ENCODE data around the gene ATG7. TPM values are rescaled to one million over a fixed set of nuclear protein-coding genes. Genes with fewer than 3 reads are reported as not detected.
"Not testable (repeated sequence)": the region's sequence is repeated elsewhere in the genome, so short reads cannot be mapped to it uniquely, and the experiment has no call there.

ATG7 gene
- total RNA-seq, 1 donor from 2014 or later, result 48.5 TPM

DNA sequence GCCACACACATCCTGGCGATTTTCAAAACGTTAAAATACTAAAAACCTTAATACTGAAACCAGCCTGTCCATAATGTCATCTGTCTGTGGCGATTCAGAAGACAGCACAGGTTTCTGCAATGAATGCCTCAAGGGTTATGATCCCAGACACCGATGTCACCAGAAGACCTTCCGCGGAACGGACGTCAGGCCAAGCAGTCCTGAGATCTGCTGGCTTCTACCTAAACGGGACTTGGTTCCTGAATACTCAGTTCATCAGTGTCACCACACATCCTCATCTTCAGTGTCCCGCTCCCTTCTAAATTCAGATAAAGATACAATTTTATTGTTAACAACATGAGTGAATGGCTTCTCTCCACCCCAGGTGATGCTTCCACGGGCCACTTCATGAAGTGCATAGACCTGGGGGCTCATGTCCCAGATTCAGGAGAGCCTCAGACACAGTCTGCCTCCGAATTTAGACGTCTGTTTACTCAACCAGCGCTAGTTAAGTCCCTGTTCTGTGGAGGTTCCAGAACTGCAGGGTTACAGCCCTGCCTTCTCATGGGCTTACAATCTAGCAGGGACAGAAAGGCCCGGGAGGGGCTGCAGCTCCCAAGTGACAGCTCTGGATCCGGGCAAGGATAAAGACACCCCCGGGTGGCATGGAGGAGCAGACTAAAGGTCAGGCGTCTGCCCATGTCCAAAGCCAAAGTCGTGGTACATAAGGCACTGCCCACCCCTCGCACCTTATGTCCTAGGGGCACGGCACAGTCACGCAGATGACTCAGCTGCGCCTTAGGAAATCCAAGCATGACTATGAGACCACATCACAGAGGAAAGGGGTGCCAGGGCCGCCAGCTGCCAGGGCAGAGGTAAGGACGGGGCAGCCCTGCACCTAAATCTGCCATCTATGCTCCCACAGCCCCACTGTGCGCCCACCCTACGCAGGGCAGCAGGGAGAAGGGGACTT is 295.6 kb downstream of the ATG7 start:
- intact Hi-C loops (cut with DNase I), result loop anchor here (1.0 to 5.0 kb wide), 3 partner anchors 35 to 75 kb away; partner anchors contain the start of gene VGLL4
- H3K36me3 ChIP-seq, result peaks cover 18 to 21% of the 10 kb centered on the region in 2 donors
- H3K27ac ChIP-seq, result peak overlapping the region; percentile 97 to 99
- no peaks in the 10 kb centered on the region for H3K27me3 ChIP-seq
- H3K4me1 ChIP-seq, result peaks cover 16 to 55% of the 10 kb centered on the region in 2 donors
- no peaks in the 10 kb centered on the region for H3K9me3 ChIP-seq
- peak overlapping the region; percentile 29 to 54 for H3K4me3 ChIP-seq
- peak; percentile 70 to 96 for DNase-seq (ENCODE audit: low spot score in 2 of 2)
- TF ChIP-seq, protein P1, sequence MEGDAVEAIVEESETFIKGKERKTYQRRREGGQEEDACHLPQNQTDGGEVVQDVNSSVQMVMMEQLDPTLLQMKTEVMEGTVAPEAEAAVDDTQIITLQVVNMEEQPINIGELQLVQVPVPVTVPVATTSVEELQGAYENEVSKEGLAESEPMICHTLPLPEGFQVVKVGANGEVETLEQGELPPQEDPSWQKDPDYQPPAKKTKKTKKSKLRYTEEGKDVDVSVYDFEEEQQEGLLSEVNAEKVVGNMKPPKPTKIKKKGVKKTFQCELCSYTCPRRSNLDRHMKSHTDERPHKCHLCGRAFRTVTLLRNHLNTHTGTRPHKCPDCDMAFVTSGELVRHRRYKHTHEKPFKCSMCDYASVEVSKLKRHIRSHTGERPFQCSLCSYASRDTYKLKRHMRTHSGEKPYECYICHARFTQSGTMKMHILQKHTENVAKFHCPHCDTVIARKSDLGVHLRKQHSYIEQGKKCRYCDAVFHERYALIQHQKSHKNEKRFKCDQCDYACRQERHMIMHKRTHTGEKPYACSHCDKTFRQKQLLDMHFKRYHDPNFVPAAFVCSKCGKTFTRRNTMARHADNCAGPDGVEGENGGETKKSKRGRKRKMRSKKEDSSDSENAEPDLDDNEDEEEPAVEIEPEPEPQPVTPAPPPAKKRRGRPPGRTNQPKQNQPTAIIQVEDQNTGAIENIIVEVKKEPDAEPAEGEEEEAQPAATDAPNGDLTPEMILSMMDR (IDR thresholded peaks at IDR 0.05), result no peak

DNA sequence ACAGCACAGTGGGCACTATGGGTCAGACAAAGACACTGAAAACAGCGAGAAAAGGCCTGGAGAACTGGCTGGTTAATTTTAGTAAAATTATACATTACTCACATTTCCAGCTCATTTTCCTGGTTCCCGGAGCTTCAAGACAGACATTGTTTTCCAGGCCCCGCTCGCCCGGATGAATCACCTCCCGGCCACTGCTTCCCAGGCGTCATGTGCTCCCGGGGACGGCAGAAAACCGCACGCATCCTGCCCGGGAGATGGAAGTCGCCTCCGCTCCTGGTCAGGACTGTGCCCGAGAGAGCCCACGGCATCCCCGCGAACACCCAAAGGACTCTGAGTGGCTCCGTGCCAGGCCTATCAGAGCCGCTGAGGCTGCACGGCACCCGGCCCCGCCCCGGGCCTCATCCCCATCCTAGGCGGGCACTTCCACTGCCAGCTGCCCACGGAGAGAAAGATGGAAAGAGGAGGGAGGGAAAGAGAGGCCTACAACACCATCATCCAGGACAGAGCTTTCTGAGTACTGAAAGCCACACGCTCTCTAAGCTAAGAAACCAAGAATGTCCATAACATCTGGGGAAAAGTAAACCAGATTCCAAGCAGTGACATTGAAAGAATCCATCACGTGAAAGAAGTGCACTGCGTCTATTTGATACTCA is 296.4 kb downstream of the ATG7 start:
- TF ChIP-seq, protein P1 (IDR thresholded peaks at IDR 0.05), result no peak
- Histone ChIP-seq H3K27ac (peak overlapping the region; percentile 97 to 99), H3K36me3 (peaks cover 11 to 14% of the 10 kb centered on the region in 2 donors), H3K4me1 (peaks cover 16 to 55% of the 10 kb centered on the region in 2 donors), H3K4me3 (peak overlapping the region; percentile 29 to 54), H3K27me3 (no peaks in the 10 kb centered on the region), H3K9me3 (no peaks in the 10 kb centered on the region)
- DNase-seq (ENCODE audit: low spot score in 2 of 2), result peak; percentile 70 to 97
- intact Hi-C loops (cut with DNase I), result loop anchor here (1.0 to 5.0 kb wide), 3 partner anchors 34 to 74 kb away; partner anchors contain the start of gene VGLL4

DNA sequence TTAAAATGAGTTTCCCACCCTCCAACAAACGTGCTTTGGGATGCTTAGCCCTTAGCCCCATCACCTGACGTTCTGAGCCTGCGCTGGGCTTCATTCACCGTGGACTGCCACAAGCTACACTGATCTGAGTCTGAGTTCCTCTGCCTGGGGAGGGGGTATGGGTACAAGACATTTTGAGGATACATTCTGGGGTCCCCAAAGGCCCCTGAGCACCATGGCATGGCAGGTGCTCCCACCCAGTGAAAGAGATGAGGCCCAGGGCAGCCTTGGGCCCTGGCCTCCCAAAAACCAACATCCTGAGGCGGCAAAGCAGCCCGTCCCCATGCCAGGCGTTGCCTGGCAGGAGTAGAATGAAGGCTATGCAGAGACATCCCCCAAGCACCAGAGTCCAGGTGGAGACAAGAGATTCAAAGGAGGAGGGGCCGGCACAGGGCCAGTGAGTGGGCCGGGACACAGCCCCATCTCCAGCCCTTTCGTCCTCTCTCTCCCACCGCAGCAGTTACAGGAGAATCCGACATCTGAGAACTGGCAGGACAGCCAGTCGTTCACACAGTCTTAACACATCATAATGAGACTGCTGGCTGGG is 297.1 kb downstream of the ATG7 start:
- Histone ChIP-seq H3K27me3 (no peaks in the 10 kb centered on the region), H3K27ac (peak overlapping the region; percentile 97 to 99), H3K9me3 (no peaks in the 10 kb centered on the region), H3K4me3 (peak overlapping the region; percentile 29 to 54), H3K36me3 (peaks cover 8 to 9% of the 10 kb centered on the region in 2 donors), H3K4me1 (peaks cover 16 to 55% of the 10 kb centered on the region in 2 donors)
- no peak for DNase-seq (ENCODE audit: low spot score in 2 of 2)
- intact Hi-C loops (cut with DNase I), result loop anchor here (2.0 to 5.0 kb wide), 2 partner anchors 57 to 74 kb away; partner anchors contain the start of gene VGLL4
- TF ChIP-seq, protein P1 (IDR thresholded peaks at IDR 0.05), result no peak

DNA sequence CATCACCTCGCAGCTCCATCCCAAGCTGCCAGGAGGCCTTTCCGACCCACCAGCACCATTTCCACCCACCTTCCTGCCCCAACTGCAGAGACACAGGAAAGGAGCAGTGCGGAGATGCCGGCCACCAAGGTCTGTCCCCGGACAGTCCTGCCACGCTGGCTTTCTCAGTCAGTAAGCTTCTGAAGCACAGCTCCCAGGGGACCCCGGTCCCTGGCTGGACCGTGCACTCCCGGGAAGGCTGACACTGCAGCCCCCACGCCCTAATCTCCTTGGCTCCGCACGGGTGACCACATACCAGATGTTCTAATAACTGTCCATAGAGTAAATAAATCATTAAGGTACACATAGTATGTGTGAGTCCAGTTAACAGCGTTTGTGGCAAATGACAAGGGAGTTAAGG is 298.1 kb downstream of the ATG7 start:
- DNase-seq (ENCODE audit: low spot score in 2 of 2), result no peak
- TF ChIP-seq, protein P1 (IDR thresholded peaks at IDR 0.05), result no peak
- Histone ChIP-seq H3K4me1 (peaks cover 16 to 47% of the 10 kb centered on the region in 2 donors), H3K36me3 (peaks cover 0 to 8% of the 10 kb centered on the region in 2 donors), H3K9me3 (no peaks in the 10 kb centered on the region), H3K27ac (peak overlapping the region; percentile 97 to 99), H3K4me3 (no peak overlapping the region), H3K27me3 (no peaks in the 10 kb centered on the region)
- intact Hi-C loops (cut with DNase I), result no loop called here

DNA sequence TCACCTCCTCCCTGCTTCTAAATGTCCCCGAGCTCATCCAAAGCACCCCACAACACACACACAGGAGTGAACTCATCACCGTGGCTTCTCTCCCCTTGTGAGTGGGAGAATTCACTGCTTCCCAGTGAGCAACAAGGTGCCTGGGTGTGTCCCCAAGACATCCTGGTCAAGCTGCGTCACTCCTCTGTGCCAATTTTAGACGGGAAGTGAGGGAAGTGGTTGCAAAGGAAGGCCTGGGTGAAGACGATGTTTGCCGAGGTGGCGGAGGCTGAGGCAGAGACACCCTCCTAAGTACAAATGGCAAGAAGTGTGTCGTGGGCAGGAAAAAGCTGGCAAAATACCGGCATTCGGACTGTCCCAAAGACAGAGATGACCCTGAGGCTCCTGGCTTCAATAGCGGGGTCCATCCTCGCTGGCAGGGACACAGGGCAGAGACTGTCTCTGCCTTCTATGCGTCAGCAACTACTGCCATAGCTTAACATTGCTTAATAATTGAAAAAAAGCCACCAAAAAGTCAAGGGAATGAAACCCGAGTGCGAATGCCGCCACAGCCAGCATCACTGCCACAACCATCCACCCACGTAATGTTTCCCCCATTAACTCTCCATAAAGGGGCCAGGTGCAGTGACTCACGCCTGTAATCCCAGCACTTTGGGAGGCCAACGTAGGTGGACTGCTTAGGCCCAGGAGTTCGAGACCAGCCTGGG is 298.7 kb downstream of the ATG7 start:
- intact Hi-C loops (cut with DNase I), result no loop called here
- Histone ChIP-seq H3K36me3 (peaks cover 0 to 8% of the 10 kb centered on the region in 2 donors), H3K4me1 (peaks cover 16 to 41% of the 10 kb centered on the region in 2 donors), H3K27me3 (no peaks in the 10 kb centered on the region), H3K27ac (peak overlapping the region; percentile 97 to 99), H3K4me3 (no peak overlapping the region), H3K9me3 (no peaks in the 10 kb centered on the region)
- TF ChIP-seq, protein P1 (IDR thresholded peaks at IDR 0.05), result no peak
- no peak for DNase-seq (ENCODE audit: low spot score in 2 of 2)

DNA sequence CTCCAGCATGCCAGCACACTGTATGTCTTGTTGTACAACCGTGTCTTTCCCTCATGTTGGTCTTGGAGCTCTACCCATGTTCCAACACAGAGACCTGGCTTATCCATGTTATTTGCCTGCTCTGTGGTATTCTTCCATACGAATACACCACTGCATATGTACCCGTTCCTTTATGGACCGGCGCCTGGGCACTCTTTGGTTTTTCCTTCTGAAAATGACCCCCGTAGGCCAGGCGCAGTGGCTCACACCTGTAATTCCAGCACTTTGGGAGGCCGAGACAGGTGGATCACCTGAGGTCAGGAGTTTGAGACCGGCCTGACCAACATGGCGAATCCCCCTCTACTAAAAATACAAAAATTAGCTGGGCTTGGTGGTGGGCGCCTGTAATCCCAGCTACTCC is 300.5 kb downstream of the ATG7 start:
- H3K4me3 ChIP-seq; H3K36me3 ChIP-seq; intact Hi-C loops (cut with DNase I); H3K9me3 ChIP-seq; DNase-seq (ENCODE audit: low spot score in 2 of 2); H3K27me3 ChIP-seq: not testable (repeated sequence)
- Histone ChIP-seq H3K27ac (peak overlapping the region in 1 of 2 donors; percentile 30), H3K4me1 (peaks cover 4 to 34% of the 10 kb centered on the region in 2 donors)

All from ascending aorta (tissue), 2 donors.